CD4-positive, alpha-beta T cell treated with Interleukin-12 subunit alpha and Interleukin-12 subunit beta, for 1 hour (primary cell): ENCODE data around the gene UPK3A.
"Not testable (repeated sequence)": the region's sequence is repeated elsewhere in the genome, so short reads cannot be mapped to it uniquely, and the experiment has no call there.

Source experiments
- DNase-seq: peaks from one replicate; pipeline ENCODE4 v3.0.0-alpha.2; 2020

Gene UPK3A

GRCh38 chr22:45285263-45286058 is 712 bp downstream of the UPK3A start:
- DNase-seq = no peak

GRCh38 chr22:45286854-45287551 is 2.3 kb downstream of the UPK3A start:
- no peak for DNase-seq

- no peak for DNase-seq
Measured at GRCh38 chr22:45290410-45290936, 5.7 kb downstream of the UPK3A start.

GRCh38 chr22:45291061-45291930 is 6.5 kb downstream of the UPK3A start:
- peak; percentile 34 for DNase-seq

GRCh38 chr22:45291931-45292290 is 7.2 kb downstream of the UPK3A start:
- DNase-seq = no peak

- DNase-seq = no peak
Measured at GRCh38 chr22:45292731-45293442, 8.1 kb downstream of the UPK3A start.

- no peak for DNase-seq
Measured at GRCh38 chr22:45294030-45294429, 9.3 kb downstream of the UPK3A start.

GRCh38 chr22:45295004-45295403 is 10.3 kb downstream of the UPK3A start:
- not testable (repeated sequence) for DNase-seq

GRCh38 chr22:45295492-45295891 is 10.7 kb downstream of the UPK3A start:
- DNase-seq = no peak

GRCh38 chr22:45296628-45297297 is 12.0 kb downstream of the UPK3A start:
- peak; percentile 62 for DNase-seq

- no peak for DNase-seq
Measured at GRCh38 chr22:45298934-45299505, 14.3 kb downstream of the UPK3A start.

- no peak for DNase-seq
Measured at GRCh38 chr22:45302751-45303150, 18.0 kb downstream of the UPK3A start.

GRCh38 chr22:45303181-45303580 is 18.4 kb downstream of the UPK3A start:
- no peak for DNase-seq

- DNase-seq = no peak
Measured at GRCh38 chr22:45304971-45305370, 20.2 kb downstream of the UPK3A start.

GRCh38 chr22:45305456-45306075 is 20.8 kb downstream of the UPK3A start:
- no peak for DNase-seq

- no peak for DNase-seq
Measured at GRCh38 chr22:45306139-45306538, 21.4 kb downstream of the UPK3A start.

- no peak for DNase-seq
Measured at GRCh38 chr22:45308391-45308956, 23.7 kb downstream of the UPK3A start.

GRCh38 chr22:45308957-45309421 is 24.2 kb downstream of the UPK3A start:
- no peak for DNase-seq

- DNase-seq = peak; percentile 95
Measured at GRCh38 chr22:45309422-45310227, 24.9 kb downstream of the UPK3A start, which contains the start of gene FAM118A. Gene FAM118A, plus strand, starts transcription at chr22:45309934. Its CDS starts 12,446 bp downstream, at chr22:45322380.
